HG03045 (cell line): ENCODE results near the gene TCEAL3.
"Not testable (repeated sequence)": the region's sequence is repeated elsewhere in the genome, so short reads cannot be mapped to it uniquely, and the experiment has no call there.

Experiments used
- ATAC-seq: cut with Tn5 transposase; IDR thresholded peaks from one replicate; pipeline ENCODE4 v1.9.1; 2021; ENCODE audit warnings: mild to moderate bottlenecking, moderate library complexity; ENCODE audit not compliant: unreplicated experiment

The TCEAL3 gene

GRCh38 chrX:103624111-103624510, 16.3 kb downstream of the TCEAL3 start:
- no peak for ATAC-seq

- no peak for ATAC-seq
Observed at GRCh38 chrX:103626855-103627254, 19.1 kb downstream of the TCEAL3 start.

GRCh38 chrX:103628386-103629317, 20.9 kb downstream of the TCEAL3 start, which contains the start of gene TCEAL1:
TCEAL1 (plus strand) TSS chrX:103628975; CDS start chrX:103629917, 942 bp downstream.
- peak; percentile 75 for ATAC-seq

GRCh38 chrX:103629318-103630170, 21.8 kb downstream of the TCEAL3 start:
- peak; percentile 46 for ATAC-seq

- ATAC-seq = no peak
Observed at GRCh38 chrX:103630171-103630511, 22.4 kb downstream of the TCEAL3 start.

- ATAC-seq = no peak
Observed at GRCh38 chrX:103631145-103631544, 23.4 kb downstream of the TCEAL3 start.

- no peak for ATAC-seq
Observed at GRCh38 chrX:103635436-103635835, 27.7 kb downstream of the TCEAL3 start.

- no peak for ATAC-seq
Observed at GRCh38 chrX:103637604-103638338, 30.0 kb downstream of the TCEAL3 start.

- not testable (repeated sequence) for ATAC-seq
Observed at GRCh38 chrX:103638479-103639346, 30.9 kb downstream of the TCEAL3 start.

GRCh38 chrX:103640401-103641155, 32.8 kb downstream of the TCEAL3 start:
- ATAC-seq = no peak

- no peak for ATAC-seq
Observed at GRCh38 chrX:103644125-103644524, 36.4 kb downstream of the TCEAL3 start.

- no peak for ATAC-seq
Observed at GRCh38 chrX:103647630-103648029, 39.9 kb downstream of the TCEAL3 start.

- ATAC-seq = no peak
Observed at GRCh38 chrX:103651151-103651773, 43.5 kb downstream of the TCEAL3 start.

- not testable (repeated sequence) for ATAC-seq
Observed at GRCh38 chrX:103655230-103656000, 47.7 kb downstream of the TCEAL3 start.

GRCh38 chrX:103656617-103657016, 48.9 kb downstream of the TCEAL3 start:
- no peak for ATAC-seq

- ATAC-seq = not testable (repeated sequence)
Observed at GRCh38 chrX:103657066-103657465, 49.3 kb downstream of the TCEAL3 start.

GRCh38 chrX:103658681-103659433, 51.1 kb downstream of the TCEAL3 start:
- ATAC-seq = no peak
